SU-DHL-6 (cell line): ENCODE measurements around the gene NKD1.

ENCODE experiments used
- CTCF ChIP-seq: fragments of 200-600 bp; sonication (generic); IDR thresholded peaks from one replicate; pipeline ENCODE4 v1.5.1; 2017; ENCODE audit warnings: antibody characterized with exemption, mild to moderate bottlenecking, low read length, moderate library complexity; ENCODE audit not compliant: insufficient read depth, poor library complexity, severe bottlenecking
- EZH2phosphoT487 ChIP-seq: fragments of 200-600 bp; sonication (generic), shearing (Covaris generic); conservative IDR thresholded peaks from 2 replicates; pipeline ENCODE4 v1.6.1; 2018; ENCODE audit warnings: mild to moderate bottlenecking, antibody characterized with exemption, low read length, moderate library complexity, mixed read lengths

- TF ChIP-seq CTCF (no peak), EZH2phosphoT487 (no peak)
Measured at GRCh38 chr16:50614955-50615724, 66.9 kb downstream of the NKD1 start.
